Measurements from ENCODE around the gene S100B.

Gene S100B

GRCh38 chr21:46605767-46606426, 1.0 kb upstream of the S100B start:
- TF ChIP-seq, protein P1, sequence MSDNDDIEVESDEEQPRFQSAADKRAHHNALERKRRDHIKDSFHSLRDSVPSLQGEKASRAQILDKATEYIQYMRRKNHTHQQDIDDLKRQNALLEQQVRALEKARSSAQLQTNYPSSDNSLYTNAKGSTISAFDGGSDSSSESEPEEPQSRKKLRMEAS (IDR thresholded peaks at IDR 0.05), result no peak
- TF ChIP-seq USF1 (IDR thresholded peaks at IDR 0.05) (no peak), NFIC (IDR thresholded peaks at IDR 0.05) (no peak), TCF12 (IDR thresholded peaks at IDR 0.05; ENCODE audit: low read depth) (no peak), CEBPB (IDR thresholded peaks at IDR 0.05) (no peak), EP300 (IDR thresholded peaks at IDR 0.05; ENCODE audit: borderline replicate concordance) (no peak), ZBTB7A (IDR thresholded peaks at IDR 0.05; ENCODE audit: low read depth) (no peak), TEAD4 (IDR thresholded peaks at IDR 0.05) (no peak)

DNA sequence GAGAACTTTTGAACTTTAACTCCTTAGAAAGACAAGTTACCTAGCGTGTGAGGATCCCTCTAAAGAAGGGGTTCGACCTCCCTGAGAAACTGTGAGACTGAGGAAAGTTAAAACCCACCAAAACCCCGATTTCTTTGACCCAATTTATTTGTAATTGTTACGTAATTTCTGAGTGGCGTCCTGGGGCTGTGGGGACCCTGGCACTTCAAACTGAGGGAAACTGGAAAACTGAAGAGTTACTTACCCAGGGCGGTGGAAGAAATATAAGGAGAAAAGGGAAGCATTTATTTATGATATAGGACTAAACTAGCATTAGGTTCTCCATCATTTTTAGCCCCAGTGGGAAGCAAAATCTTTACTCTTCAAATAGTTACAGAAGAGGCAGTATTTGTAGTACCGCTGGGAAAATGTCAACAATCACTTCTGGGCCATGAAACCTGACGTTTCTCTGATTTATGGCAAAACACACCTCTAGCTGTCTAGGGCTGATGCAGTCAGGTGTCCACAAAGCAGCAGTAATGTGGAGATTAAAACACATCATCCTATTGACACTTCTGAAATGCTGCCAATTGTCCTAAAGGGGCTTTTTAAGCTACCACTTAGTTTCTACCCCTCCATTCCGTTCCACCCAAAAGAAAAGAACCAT, 430 bp downstream of the S100B start:
- TF ChIP-seq YY1 (IDR thresholded peaks at IDR 0.05; ENCODE audit: low read depth) (no peak), FOXM1 (IDR thresholded peaks at IDR 0.05; ENCODE audit: borderline replicate concordance, low read depth) (no peak), TCF12 (IDR thresholded peaks at IDR 0.05; ENCODE audit: low read depth) (no peak), EGR1 (IDR thresholded peaks at IDR 0.05) (no peak), ZBTB7A (IDR thresholded peaks at IDR 0.05; ENCODE audit: low read depth) (no peak), EP300 (IDR thresholded peaks at IDR 0.05; ENCODE audit: borderline replicate concordance) (no peak), NFIC (IDR thresholded peaks at IDR 0.05) (no peak), CEBPB (IDR thresholded peaks at IDR 0.05) (no peak), RAD21 (IDR thresholded peaks at IDR 0.05; ENCODE audit: low read depth) (no peak), CREB1 (IDR thresholded peaks at IDR 0.05; ENCODE audit: low read depth) (no peak), TEAD4 (IDR thresholded peaks at IDR 0.05) (no peak), TAF1 (IDR thresholded peaks at IDR 0.05; ENCODE audit: low read depth) (no peak)
- TF ChIP-seq, protein P2, sequence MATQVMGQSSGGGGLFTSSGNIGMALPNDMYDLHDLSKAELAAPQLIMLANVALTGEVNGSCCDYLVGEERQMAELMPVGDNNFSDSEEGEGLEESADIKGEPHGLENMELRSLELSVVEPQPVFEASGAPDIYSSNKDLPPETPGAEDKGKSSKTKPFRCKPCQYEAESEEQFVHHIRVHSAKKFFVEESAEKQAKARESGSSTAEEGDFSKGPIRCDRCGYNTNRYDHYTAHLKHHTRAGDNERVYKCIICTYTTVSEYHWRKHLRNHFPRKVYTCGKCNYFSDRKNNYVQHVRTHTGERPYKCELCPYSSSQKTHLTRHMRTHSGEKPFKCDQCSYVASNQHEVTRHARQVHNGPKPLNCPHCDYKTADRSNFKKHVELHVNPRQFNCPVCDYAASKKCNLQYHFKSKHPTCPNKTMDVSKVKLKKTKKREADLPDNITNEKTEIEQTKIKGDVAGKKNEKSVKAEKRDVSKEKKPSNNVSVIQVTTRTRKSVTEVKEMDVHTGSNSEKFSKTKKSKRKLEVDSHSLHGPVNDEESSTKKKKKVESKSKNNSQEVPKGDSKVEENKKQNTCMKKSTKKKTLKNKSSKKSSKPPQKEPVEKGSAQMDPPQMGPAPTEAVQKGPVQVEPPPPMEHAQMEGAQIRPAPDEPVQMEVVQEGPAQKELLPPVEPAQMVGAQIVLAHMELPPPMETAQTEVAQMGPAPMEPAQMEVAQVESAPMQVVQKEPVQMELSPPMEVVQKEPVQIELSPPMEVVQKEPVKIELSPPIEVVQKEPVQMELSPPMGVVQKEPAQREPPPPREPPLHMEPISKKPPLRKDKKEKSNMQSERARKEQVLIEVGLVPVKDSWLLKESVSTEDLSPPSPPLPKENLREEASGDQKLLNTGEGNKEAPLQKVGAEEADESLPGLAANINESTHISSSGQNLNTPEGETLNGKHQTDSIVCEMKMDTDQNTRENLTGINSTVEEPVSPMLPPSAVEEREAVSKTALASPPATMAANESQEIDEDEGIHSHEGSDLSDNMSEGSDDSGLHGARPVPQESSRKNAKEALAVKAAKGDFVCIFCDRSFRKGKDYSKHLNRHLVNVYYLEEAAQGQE (IDR thresholded peaks at IDR 0.05; ENCODE audit: low read depth), result no peak
- TF ChIP-seq, protein P1 (IDR thresholded peaks at IDR 0.05), result no peak

GRCh38 chr21:46603228-46603627, 1.7 kb downstream of the S100B start:
- no peak for TF ChIP-seq NFIC (IDR thresholded peaks at IDR 0.05)
- TF ChIP-seq, protein P1 (IDR thresholded peaks at IDR 0.05), result no peak
- TF ChIP-seq TEAD4 (IDR thresholded peaks at IDR 0.05), result peak; percentile 38; the same call in 1 of the 2 replicates
- TF ChIP-seq TAF1 (IDR thresholded peaks at IDR 0.05; ENCODE audit: low read depth), result no peak
- TF ChIP-seq CEBPB (IDR thresholded peaks at IDR 0.05), result no peak

GRCh38 chr21:46600978-46601377, 3.9 kb downstream of the S100B start:
- TF ChIP-seq EGR1 (IDR thresholded peaks at IDR 0.05) (no peak), EP300 (IDR thresholded peaks at IDR 0.05; ENCODE audit: borderline replicate concordance) (no peak), CREB1 (IDR thresholded peaks at IDR 0.05; ENCODE audit: low read depth) (no peak)

DNA sequence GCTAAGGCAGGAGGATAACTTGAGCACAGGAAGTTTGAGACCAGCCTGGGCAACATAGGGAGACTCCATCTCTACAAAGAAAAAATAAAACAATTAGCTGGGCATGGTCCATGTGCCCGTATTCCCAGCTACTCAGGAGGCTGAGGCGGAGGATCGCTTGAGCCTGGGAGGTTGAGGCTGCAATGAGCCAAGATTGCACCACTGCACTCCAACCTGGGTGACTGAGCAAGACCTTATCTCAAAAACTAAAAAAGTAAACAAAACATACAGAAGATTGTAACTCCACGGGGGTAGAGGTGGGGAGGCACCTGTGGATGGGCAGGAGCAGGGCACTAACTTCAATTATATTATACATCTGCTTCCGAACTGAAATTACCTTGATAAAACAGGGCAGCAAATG, 4.6 kb downstream of the S100B start:
- no peak for TF ChIP-seq TEAD4 (IDR thresholded peaks at IDR 0.05)
- no peak for TF ChIP-seq EGR1 (IDR thresholded peaks at IDR 0.05)
- no peak for TF ChIP-seq FOXM1 (IDR thresholded peaks at IDR 0.05; ENCODE audit: borderline replicate concordance, low read depth)
- TF ChIP-seq TAF1 (IDR thresholded peaks at IDR 0.05; ENCODE audit: low read depth), result no peak
- no peak for TF ChIP-seq TCF12 (IDR thresholded peaks at IDR 0.05; ENCODE audit: low read depth)
- TF ChIP-seq ZBTB7A (IDR thresholded peaks at IDR 0.05; ENCODE audit: low read depth), result no peak

GRCh38 chr21:46598581-46599572, 6.0 kb downstream of the S100B start:
- TF ChIP-seq CEBPB (IDR thresholded peaks at IDR 0.05), result no peak
- no peak for TF ChIP-seq EP300 (IDR thresholded peaks at IDR 0.05; ENCODE audit: borderline replicate concordance)
- no peak for TF ChIP-seq TEAD4 (IDR thresholded peaks at IDR 0.05)
- TF ChIP-seq CREB1 (IDR thresholded peaks at IDR 0.05; ENCODE audit: low read depth), result no peak
- TF ChIP-seq, protein P2 (IDR thresholded peaks at IDR 0.05; ENCODE audit: low read depth), result no peak
- no peak for TF ChIP-seq USF1 (IDR thresholded peaks at IDR 0.05)
- TF ChIP-seq, protein P1 (IDR thresholded peaks at IDR 0.05), result no peak
- no peak for TF ChIP-seq EGR1 (IDR thresholded peaks at IDR 0.05)
- no peak for TF ChIP-seq FOXM1 (IDR thresholded peaks at IDR 0.05; ENCODE audit: borderline replicate concordance, low read depth)
- TF ChIP-seq TAF1 (IDR thresholded peaks at IDR 0.05; ENCODE audit: low read depth), result no peak
- no peak for TF ChIP-seq RAD21 (IDR thresholded peaks at IDR 0.05; ENCODE audit: low read depth)
- TF ChIP-seq YY1 (IDR thresholded peaks at IDR 0.05; ENCODE audit: low read depth), result no peak
- TF ChIP-seq ZBTB7A (IDR thresholded peaks at IDR 0.05; ENCODE audit: low read depth), result no peak
- no peak for TF ChIP-seq TCF12 (IDR thresholded peaks at IDR 0.05; ENCODE audit: low read depth)
